HK-2 (cell line): Measurements from ENCODE around the gene CHMP6.

Experiments
- DNase-seq: peaks from one replicate; pipeline ENCODE4 v3.0.0-alpha.2; 2018; ENCODE audit not compliant: unreplicated experiment

Gene CHMP6

GRCh38 chr17:80992077-80992947 lies 671 bp downstream of the CHMP6 start:
- no peak for DNase-seq

- no peak for DNase-seq
These were observed 1.4 kb downstream of the CHMP6 start for GRCh38 chr17:80992948-80993624.

- DNase-seq: no peak
These were observed 3.5 kb downstream of the CHMP6 start for GRCh38 chr17:80995131-80995530.

GRCh38 chr17:80996422-80997305 lies 5.0 kb downstream of the CHMP6 start:
- DNase-seq: no peak

GRCh38 chr17:80997424-80998117 lies 5.9 kb downstream of the CHMP6 start:
- DNase-seq: no peak

GRCh38 chr17:80998118-80998747 lies 6.6 kb downstream of the CHMP6 start:
- DNase-seq: no peak

GRCh38 chr17:80998748-80999535 lies 7.3 kb downstream of the CHMP6 start:
- DNase-seq: no peak

GRCh38 chr17:80999536-81000333 lies 8.1 kb downstream of the CHMP6 start:
- no peak for DNase-seq

GRCh38 chr17:81000334-81000630 lies 8.6 kb downstream of the CHMP6 start:
- no peak for DNase-seq

- DNase-seq: no peak
These were observed 9.2 kb downstream of the CHMP6 start for GRCh38 chr17:81000631-81001357.

- DNase-seq: no peak
These were observed 10.4 kb downstream of the CHMP6 start for GRCh38 chr17:81002013-81002384.

- DNase-seq: peak; percentile 49
These were observed 11.0 kb downstream of the CHMP6 start for GRCh38 chr17:81002409-81003361.

- no peak for DNase-seq
These were observed 12.3 kb downstream of the CHMP6 start for GRCh38 chr17:81003711-81004475.

- DNase-seq: no peak
These were observed 15.2 kb downstream of the CHMP6 start for GRCh38 chr17:81006891-81007290.

GRCh38 chr17:81008140-81008539 lies 16.5 kb downstream of the CHMP6 start:
- DNase-seq: no peak

GRCh38 chr17:81009136-81009535 lies 17.5 kb downstream of the CHMP6 start:
- no peak for DNase-seq

GRCh38 chr17:81010935-81011334 lies 19.3 kb downstream of the CHMP6 start:
- DNase-seq: no peak
